LNCaP clone FGC (cell line): Measurements from ENCODE around the gene OVCH1.

Experiments used
- DNase-seq: peaks from one replicate; pipeline ENCODE4 v3.0.0-alpha.2; 2011; ENCODE audit warnings: low read depth
- H3K4me3 ChIP-seq: 2 replicates; pipeline ENCODE4 v1.5.1; 2011; ENCODE audit warnings: mild to moderate bottlenecking, low read depth, low read length, control low read depth
- CTCF ChIP-seq: IDR thresholded peaks from 2 replicates; pipeline ENCODE4 v1.5.1; 2012; ENCODE audit warnings: mild to moderate bottlenecking; ENCODE audit not compliant: control insufficient read depth, insufficient read depth; ENCODE audit errors: extremely low read depth

The OVCH1 gene

GRCh38 chr12:29519585-29520182, 22.2 kb upstream of the OVCH1 start:
- DNase-seq = peak; percentile 36
- peak; percentile 58 for TF ChIP-seq CTCF
- H3K4me3 ChIP-seq = no peak overlapping the region

GRCh38 chr12:29518407-29518806, 20.9 kb upstream of the OVCH1 start:
- H3K4me3 ChIP-seq = no peak overlapping the region
- no peak for DNase-seq
- TF ChIP-seq CTCF = no peak

- TF ChIP-seq CTCF = peak; percentile 64
- peak; percentile 23 for DNase-seq
These were observed 19.8 kb upstream of the OVCH1 start for GRCh38 chr12:29517264-29517663.

GRCh38 chr12:29516431-29516875, 19.0 kb upstream of the OVCH1 start:
- no peak overlapping the region for H3K4me3 ChIP-seq
- no peak for DNase-seq
- TF ChIP-seq CTCF = no peak

More at GRCh38 chr12:29517264-29517663, 19.8 kb upstream of the OVCH1 start:
- H3K4me3 ChIP-seq = no peak overlapping the region

GRCh38 chr12:29510591-29511185, 13.2 kb upstream of the OVCH1 start:
- H3K4me3 ChIP-seq = no peak overlapping the region
- no peak for DNase-seq
- no peak for TF ChIP-seq CTCF

GRCh38 chr12:29509503-29509902, 12.0 kb upstream of the OVCH1 start:
- no peak for DNase-seq
- H3K4me3 ChIP-seq = no peak overlapping the region
- TF ChIP-seq CTCF = no peak

- no peak for TF ChIP-seq CTCF
- no peak overlapping the region for H3K4me3 ChIP-seq
These were observed 11.5 kb upstream of the OVCH1 start for GRCh38 chr12:29508949-29509348.

More at GRCh38 chr12:29508949-29509348, 11.5 kb upstream of the OVCH1 start:
- DNase-seq = no peak
